ENCODE measurements around the gene KCNQ5. TPM values are rescaled to one million over a fixed set of nuclear protein-coding genes. Genes with fewer than 3 reads are reported as not detected.
"Not testable (repeated sequence)": the region's sequence is repeated elsewhere in the genome, so short reads cannot be mapped to it uniquely, and the experiment has no call there.

KCNQ5 gene
- total RNA-seq, 1 experiment from 2014 or later, result 9.4 TPM

DNA sequence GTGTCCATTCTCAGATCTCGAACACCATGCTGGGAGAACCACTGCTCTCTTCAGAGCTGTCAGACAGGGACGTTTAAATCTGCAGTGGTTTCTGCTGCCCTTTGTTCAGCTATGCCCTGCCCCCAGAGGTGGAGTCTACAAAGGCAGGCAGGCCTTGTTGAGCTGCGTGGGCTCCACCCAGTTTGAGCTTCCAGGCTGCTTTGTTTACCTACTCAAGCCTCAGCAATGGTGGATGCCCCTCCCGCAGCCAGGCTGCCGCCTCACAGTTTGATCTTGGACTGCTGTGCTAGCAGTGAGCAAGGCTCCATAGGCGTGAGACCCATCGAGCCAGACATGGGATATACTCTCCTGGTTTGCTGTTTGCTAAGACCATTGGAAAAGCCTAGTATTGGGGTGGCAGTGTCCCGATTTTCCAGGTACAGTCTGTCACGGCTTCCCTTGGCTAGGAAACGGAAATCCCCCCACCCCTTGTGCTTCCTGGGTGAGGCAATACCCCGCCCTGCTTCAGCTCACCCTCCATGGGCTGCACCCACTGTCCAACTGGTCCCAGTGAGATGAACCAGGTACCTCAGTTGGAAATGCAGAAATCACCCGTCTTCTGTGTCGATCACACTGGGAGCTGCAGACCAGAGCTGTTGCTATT is 362.4 kb downstream of the KCNQ5 start:
- POLR2A ChIA-PET; H3K9me3 ChIP-seq (ENCODE audit: control insufficient read depth, insufficient read depth, low read depth, low read length); H3K27me3 ChIP-seq (ENCODE audit: control insufficient read depth, insufficient read depth, low read length); CTCF ChIA-PET; H3K4me1 ChIP-seq (ENCODE audit: control insufficient read depth, insufficient read depth, low read length); H3K36me3 ChIP-seq (ENCODE audit: control insufficient read depth, insufficient read depth, low read length); intact Hi-C loops (cut with micrococcal nuclease; ENCODE audit: unreplicated experiment); H3K4me3 ChIP-seq (ENCODE audit: low read depth in 2 of 2, low read length in 2 of 2); H3K27ac ChIP-seq (ENCODE audit: low read length); DNase-seq (ENCODE audit: low read depth, low spot score); BruUV-seq (replicated peaks); ATAC-seq; in situ Hi-C loops (cut with HindIII; ENCODE audit: low pct_unique_long_range_greater_than_20kb, low sequenced_read_pairs): not testable (repeated sequence)

DNA sequence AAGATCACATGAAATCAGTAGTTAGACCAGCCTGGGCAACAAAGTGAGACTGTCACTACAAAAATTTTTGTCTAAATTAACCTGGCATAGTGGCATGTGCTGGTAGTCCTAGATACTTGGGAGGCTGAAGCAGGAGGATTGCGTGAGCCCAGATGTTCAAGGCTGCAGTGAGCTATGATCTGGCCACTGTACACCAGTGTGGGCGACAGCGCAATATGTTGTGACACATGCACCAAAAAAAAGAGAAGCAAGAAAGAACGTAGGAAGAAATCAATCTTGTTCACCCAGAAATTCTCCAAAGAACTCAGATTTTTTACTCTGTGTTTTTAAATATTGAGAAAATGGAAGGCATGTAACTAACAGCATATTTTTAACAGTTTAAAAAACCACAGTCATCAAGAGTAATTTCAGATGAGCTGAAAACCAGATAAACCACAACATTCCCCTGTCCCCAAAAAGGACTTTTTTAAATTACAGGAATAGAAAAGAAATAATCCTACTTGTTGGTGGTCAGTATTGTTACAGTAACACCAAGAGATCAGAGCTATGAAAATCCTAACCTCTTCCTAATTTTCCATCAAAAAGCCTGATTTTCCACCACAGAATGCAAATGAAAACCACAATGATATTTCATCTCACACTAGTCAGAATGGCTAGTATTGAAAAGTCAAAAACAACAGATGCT is 363.3 kb downstream of the KCNQ5 start:
- ATAC-seq (no peak), DNase-seq (ENCODE audit: low read depth, low spot score) (no peak)
- TF ChIP-seq SIN3A (IDR thresholded peaks at IDR 0.05; ENCODE audit: borderline replicate concordance, insufficient read depth, low read depth, low read length), result no peak
- no peak for TF ChIP-seq POLR2AphosphoS5 (IDR thresholded peaks at IDR 0.05; ENCODE audit: low read depth, low read length)
- no peak for TF ChIP-seq TCF7L2 (IDR thresholded peaks at IDR 0.05; ENCODE audit: low read depth, low read length)
- TF ChIP-seq, protein P1, sequence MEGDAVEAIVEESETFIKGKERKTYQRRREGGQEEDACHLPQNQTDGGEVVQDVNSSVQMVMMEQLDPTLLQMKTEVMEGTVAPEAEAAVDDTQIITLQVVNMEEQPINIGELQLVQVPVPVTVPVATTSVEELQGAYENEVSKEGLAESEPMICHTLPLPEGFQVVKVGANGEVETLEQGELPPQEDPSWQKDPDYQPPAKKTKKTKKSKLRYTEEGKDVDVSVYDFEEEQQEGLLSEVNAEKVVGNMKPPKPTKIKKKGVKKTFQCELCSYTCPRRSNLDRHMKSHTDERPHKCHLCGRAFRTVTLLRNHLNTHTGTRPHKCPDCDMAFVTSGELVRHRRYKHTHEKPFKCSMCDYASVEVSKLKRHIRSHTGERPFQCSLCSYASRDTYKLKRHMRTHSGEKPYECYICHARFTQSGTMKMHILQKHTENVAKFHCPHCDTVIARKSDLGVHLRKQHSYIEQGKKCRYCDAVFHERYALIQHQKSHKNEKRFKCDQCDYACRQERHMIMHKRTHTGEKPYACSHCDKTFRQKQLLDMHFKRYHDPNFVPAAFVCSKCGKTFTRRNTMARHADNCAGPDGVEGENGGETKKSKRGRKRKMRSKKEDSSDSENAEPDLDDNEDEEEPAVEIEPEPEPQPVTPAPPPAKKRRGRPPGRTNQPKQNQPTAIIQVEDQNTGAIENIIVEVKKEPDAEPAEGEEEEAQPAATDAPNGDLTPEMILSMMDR (IDR thresholded peaks at IDR 0.05), result no peak
- TF ChIP-seq, protein P2, sequence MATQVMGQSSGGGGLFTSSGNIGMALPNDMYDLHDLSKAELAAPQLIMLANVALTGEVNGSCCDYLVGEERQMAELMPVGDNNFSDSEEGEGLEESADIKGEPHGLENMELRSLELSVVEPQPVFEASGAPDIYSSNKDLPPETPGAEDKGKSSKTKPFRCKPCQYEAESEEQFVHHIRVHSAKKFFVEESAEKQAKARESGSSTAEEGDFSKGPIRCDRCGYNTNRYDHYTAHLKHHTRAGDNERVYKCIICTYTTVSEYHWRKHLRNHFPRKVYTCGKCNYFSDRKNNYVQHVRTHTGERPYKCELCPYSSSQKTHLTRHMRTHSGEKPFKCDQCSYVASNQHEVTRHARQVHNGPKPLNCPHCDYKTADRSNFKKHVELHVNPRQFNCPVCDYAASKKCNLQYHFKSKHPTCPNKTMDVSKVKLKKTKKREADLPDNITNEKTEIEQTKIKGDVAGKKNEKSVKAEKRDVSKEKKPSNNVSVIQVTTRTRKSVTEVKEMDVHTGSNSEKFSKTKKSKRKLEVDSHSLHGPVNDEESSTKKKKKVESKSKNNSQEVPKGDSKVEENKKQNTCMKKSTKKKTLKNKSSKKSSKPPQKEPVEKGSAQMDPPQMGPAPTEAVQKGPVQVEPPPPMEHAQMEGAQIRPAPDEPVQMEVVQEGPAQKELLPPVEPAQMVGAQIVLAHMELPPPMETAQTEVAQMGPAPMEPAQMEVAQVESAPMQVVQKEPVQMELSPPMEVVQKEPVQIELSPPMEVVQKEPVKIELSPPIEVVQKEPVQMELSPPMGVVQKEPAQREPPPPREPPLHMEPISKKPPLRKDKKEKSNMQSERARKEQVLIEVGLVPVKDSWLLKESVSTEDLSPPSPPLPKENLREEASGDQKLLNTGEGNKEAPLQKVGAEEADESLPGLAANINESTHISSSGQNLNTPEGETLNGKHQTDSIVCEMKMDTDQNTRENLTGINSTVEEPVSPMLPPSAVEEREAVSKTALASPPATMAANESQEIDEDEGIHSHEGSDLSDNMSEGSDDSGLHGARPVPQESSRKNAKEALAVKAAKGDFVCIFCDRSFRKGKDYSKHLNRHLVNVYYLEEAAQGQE (IDR thresholded peaks at IDR 0.05; ENCODE audit: insufficient read depth in 1 of 2, low read depth in 2 of 2, low read length in 1 of 2), result no peak
- Histone ChIP-seq H3K9me3 (ENCODE audit: control insufficient read depth, insufficient read depth, low read depth, low read length) (no peaks in the 10 kb centered on the region), H3K27ac (ENCODE audit: low read length) (no peak overlapping the region), H3K27me3 (ENCODE audit: control insufficient read depth, insufficient read depth, low read length) (no peaks in the 10 kb centered on the region), H3K4me1 (ENCODE audit: control insufficient read depth, insufficient read depth, low read length) (no peaks in the 10 kb centered on the region), H3K4me3 (ENCODE audit: low read depth in 2 of 2, low read length in 2 of 2) (no peak overlapping the region), H3K36me3 (ENCODE audit: control insufficient read depth, insufficient read depth, low read length) (no peaks in the 10 kb centered on the region)
- no TSS peak for BruUV-seq (replicated peaks)
- ChIA-PET POLR2A (no interaction called here), CTCF (no interaction called here)
- intact Hi-C loops (cut with micrococcal nuclease; ENCODE audit: unreplicated experiment) (no loop called here), in situ Hi-C loops (cut with HindIII; ENCODE audit: low pct_unique_long_range_greater_than_20kb, low sequenced_read_pairs) (no loop called here)

DNA sequence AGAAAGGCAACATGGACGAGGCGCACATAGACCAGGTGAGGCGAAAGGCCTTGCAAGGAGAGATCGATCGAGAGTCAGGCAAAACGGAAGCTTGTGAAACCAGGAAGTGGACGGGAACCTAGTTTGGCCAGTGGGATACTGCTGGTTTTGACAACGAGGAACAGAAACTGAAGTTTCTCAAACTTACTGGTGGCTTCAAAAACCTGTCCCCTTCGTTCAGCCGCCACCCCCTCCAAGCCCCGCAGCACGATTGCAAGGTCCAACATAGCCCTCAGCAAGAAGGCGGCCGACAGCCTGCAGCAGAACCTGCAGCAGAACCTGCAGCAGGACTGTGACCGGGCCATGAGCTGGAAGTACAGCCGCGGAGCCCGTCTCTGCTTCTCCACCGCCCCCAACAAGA is 365.4 kb downstream of the KCNQ5 start:
- no peak for ATAC-seq
- ChIA-PET CTCF (no interaction called here), POLR2A (no interaction called here)
- H3K27me3 ChIP-seq (ENCODE audit: control insufficient read depth, insufficient read depth, low read length), result no peaks in the 10 kb centered on the region
- no peaks in the 10 kb centered on the region for H3K4me1 ChIP-seq (ENCODE audit: control insufficient read depth, insufficient read depth, low read length)
- no peaks in the 10 kb centered on the region for H3K9me3 ChIP-seq (ENCODE audit: control insufficient read depth, insufficient read depth, low read depth, low read length)
- no peaks in the 10 kb centered on the region for H3K36me3 ChIP-seq (ENCODE audit: control insufficient read depth, insufficient read depth, low read length)
- in situ Hi-C loops (cut with HindIII; ENCODE audit: low pct_unique_long_range_greater_than_20kb, low sequenced_read_pairs) (no loop called here), intact Hi-C loops (cut with micrococcal nuclease; ENCODE audit: unreplicated experiment) (no loop called here)
- no peak overlapping the region for H3K4me3 ChIP-seq (ENCODE audit: low read depth in 2 of 2, low read length in 2 of 2)
- DNase-seq (ENCODE audit: low read depth, low spot score), result no peak
- BruUV-seq (replicated peaks), result no TSS peak
- TF ChIP-seq, protein P2 (IDR thresholded peaks at IDR 0.05; ENCODE audit: insufficient read depth in 1 of 2, low read depth in 2 of 2, low read length in 1 of 2), result no peak
- TF ChIP-seq, protein P1 (IDR thresholded peaks at IDR 0.05), result no peak
- no peak for TF ChIP-seq TCF7L2 (IDR thresholded peaks at IDR 0.05; ENCODE audit: low read depth, low read length)
- no peak for TF ChIP-seq SIN3A (IDR thresholded peaks at IDR 0.05; ENCODE audit: borderline replicate concordance, insufficient read depth, low read depth, low read length)
- no peak for TF ChIP-seq POLR2AphosphoS5 (IDR thresholded peaks at IDR 0.05; ENCODE audit: low read depth, low read length)
- no peak overlapping the region for H3K27ac ChIP-seq (ENCODE audit: low read length)

Measured in Panc1 (cell line).